DND-41 (cell line): Measurements from ENCODE around the gene GPRIN2.

Experiments used
- ATAC-seq: fragments of 200-7000 bp; cut with Tn5 transposase; 3 replicates; pipeline ENCODE4 v1.9.1; 2021; ENCODE audit warnings: low read depth; ENCODE audit not compliant: insufficient read depth
- DNase-seq: peaks from one replicate; pipeline ENCODE4 v3.0.0-alpha.2; 2020
- H2AFZ ChIP-seq: 2 replicates; pipeline ENCODE4 v1.6.0; 2012; ENCODE audit warnings: low read depth, low read length
- H3K27ac ChIP-seq: 2 replicates; pipeline ENCODE4 v1.5.1; 2012; ENCODE audit warnings: low read length, inconsistent platforms
- H3K27me3 ChIP-seq: fragments of 200-600 bp; sonication (generic); 2 replicates; pipeline ENCODE4 v1.6.0; 2012; ENCODE audit warnings: low read length, mild to moderate bottlenecking, inconsistent platforms; ENCODE audit not compliant: insufficient read depth, poor library complexity
- H3K36me3 ChIP-seq: 2 replicates; pipeline ENCODE4 v1.5.1; 2012; ENCODE audit warnings: low read length, inconsistent platforms; ENCODE audit not compliant: insufficient read depth
- H3K4me1 ChIP-seq: 2 replicates; pipeline ENCODE4 v1.5.1; 2012; ENCODE audit warnings: mild to moderate bottlenecking, low read length; ENCODE audit not compliant: insufficient read depth
- H3K4me2 ChIP-seq: 2 replicates; pipeline ENCODE4 v1.6.0; 2012; ENCODE audit warnings: mild to moderate bottlenecking, moderate library complexity, low read length, inconsistent platforms; ENCODE audit not compliant: insufficient read depth
- H3K4me3 ChIP-seq, 2 experiments: fragments of 200-600 bp in 1 of 2; shearing (Covaris generic) in 1 of 2; 2 replicates each; pipeline ENCODE4 v1.5.1; 2012 to 2016; ENCODE audit warnings: inconsistent platforms in 2 of 2, low read length in 2 of 2, mild to moderate bottlenecking in 2 of 2, low read depth in 1 of 2, moderate library complexity in 1 of 2
- H3K79me2 ChIP-seq: 2 replicates; pipeline ENCODE4 v1.6.0; 2012; ENCODE audit warnings: low read length, inconsistent platforms; ENCODE audit not compliant: insufficient read depth
- H3K9ac ChIP-seq: 2 replicates; pipeline ENCODE4 v1.6.0; 2012; ENCODE audit warnings: low read depth, mild to moderate bottlenecking, inconsistent platforms, low read length, moderate library complexity
- H3K9me3 ChIP-seq: 2 replicates; pipeline ENCODE4 v1.5.1; 2012; ENCODE audit warnings: low read length, moderate library complexity, mild to moderate bottlenecking, inconsistent platforms; ENCODE audit not compliant: insufficient read depth, severe bottlenecking
- H4K20me1 ChIP-seq: 2 replicates; pipeline ENCODE4 v1.6.0; 2012; ENCODE audit warnings: low read length; ENCODE audit not compliant: insufficient read depth
- EZH2 ChIP-seq: IDR thresholded peaks from 3 replicates; pipeline ENCODE4 v1.6.1; 2012; ENCODE audit warnings: borderline replicate concordance, low read depth, mild to moderate bottlenecking, moderate library complexity, low read length, inconsistent platforms; ENCODE audit not compliant: severe bottlenecking
- TF ChIP-seq, protein P1 (sequence below): IDR thresholded peaks from 2 replicates; pipeline ENCODE4 v1.5.1; 2012; ENCODE audit warnings: borderline replicate concordance, low read length, moderate library complexity, mild to moderate bottlenecking; ENCODE audit not compliant: poor library complexity, severe bottlenecking; ENCODE audit errors: extremely low read depth

GPRIN2 gene

DNA sequence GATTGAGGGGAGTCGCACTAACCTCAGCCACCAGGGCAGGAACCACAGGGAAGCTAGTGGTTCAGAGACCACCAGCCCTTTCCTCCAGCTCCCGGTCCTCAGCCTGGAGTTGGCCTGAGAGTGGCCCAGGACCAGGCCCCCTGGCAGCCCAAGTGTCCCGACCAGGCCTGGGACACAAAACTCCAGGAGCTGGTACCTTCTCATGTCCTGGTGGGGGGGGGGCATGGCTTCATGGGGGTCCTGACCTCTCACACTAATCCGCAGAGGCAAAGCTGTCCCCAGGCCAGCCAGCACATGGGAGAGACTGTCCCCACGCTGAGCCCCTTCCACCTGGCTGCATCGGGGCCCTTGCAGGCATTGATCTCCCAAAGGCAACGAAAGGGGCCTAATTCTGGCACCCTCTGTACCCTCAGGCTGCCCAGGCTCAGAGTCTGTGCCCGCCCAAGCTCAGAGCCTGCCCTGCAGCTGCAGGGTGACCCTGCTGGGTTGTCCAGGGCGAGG is 28.2 kb downstream of the GPRIN2 start:
- ATAC-seq: no peak
- no peaks in the 10 kb centered on the region for H3K36me3 ChIP-seq
- H3K4me1 ChIP-seq: no peaks in the 10 kb centered on the region
- DNase-seq: no peak
- H3K79me2 ChIP-seq: no peaks in the 10 kb centered on the region
- H2AFZ ChIP-seq: no peak overlapping the region
- no peak overlapping the region for H3K27ac ChIP-seq
- TF ChIP-seq EZH2: no peak
- TF ChIP-seq, protein P1, sequence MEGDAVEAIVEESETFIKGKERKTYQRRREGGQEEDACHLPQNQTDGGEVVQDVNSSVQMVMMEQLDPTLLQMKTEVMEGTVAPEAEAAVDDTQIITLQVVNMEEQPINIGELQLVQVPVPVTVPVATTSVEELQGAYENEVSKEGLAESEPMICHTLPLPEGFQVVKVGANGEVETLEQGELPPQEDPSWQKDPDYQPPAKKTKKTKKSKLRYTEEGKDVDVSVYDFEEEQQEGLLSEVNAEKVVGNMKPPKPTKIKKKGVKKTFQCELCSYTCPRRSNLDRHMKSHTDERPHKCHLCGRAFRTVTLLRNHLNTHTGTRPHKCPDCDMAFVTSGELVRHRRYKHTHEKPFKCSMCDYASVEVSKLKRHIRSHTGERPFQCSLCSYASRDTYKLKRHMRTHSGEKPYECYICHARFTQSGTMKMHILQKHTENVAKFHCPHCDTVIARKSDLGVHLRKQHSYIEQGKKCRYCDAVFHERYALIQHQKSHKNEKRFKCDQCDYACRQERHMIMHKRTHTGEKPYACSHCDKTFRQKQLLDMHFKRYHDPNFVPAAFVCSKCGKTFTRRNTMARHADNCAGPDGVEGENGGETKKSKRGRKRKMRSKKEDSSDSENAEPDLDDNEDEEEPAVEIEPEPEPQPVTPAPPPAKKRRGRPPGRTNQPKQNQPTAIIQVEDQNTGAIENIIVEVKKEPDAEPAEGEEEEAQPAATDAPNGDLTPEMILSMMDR: no peak
- no peaks in the 10 kb centered on the region for H3K27me3 ChIP-seq
- no peak overlapping the region for H3K4me2 ChIP-seq
- H3K9ac ChIP-seq: no peak overlapping the region
- H3K9me3 ChIP-seq: no peaks in the 10 kb centered on the region
- no peaks in the 10 kb centered on the region for H4K20me1 ChIP-seq
- H3K4me3 ChIP-seq: no peak overlapping the region

DNA sequence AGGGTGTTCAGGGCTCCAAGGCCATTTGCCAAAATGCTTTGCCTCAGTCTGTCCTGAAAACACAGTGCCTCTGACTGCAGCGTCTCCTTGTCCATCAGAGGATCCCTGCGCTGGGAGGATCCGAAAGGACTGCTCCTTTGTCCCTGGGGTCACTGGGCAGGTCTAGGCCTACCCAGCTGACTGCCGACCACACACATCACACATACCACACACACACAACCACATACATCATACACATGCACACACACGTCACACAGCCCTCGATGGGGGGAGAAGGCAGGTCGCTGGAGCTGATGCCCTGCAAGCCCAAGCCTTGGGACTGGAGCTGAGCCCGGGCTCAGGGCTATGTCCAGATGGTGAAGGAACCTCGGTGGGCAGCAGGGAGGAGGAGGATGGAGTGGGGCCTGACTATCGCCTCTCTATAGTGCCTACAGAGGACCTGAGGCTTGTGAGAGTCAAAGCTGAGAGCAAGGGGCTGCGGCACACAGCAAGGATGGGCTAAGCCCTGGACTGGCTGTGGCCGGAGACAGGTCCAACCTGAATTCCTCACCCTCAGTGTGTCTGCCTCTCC is 29.1 kb downstream of the GPRIN2 start:
- no peaks in the 10 kb centered on the region for H3K4me1 ChIP-seq
- no peak overlapping the region for H2AFZ ChIP-seq
- no peak for TF ChIP-seq EZH2
- TF ChIP-seq, protein P1: no peak
- H4K20me1 ChIP-seq: no peaks in the 10 kb centered on the region
- H3K9ac ChIP-seq: no peak overlapping the region
- H3K36me3 ChIP-seq: no peaks in the 10 kb centered on the region
- no peaks in the 10 kb centered on the region for H3K9me3 ChIP-seq
- no peak overlapping the region for H3K27ac ChIP-seq
- no peaks in the 10 kb centered on the region for H3K79me2 ChIP-seq
- no peak overlapping the region for H3K4me3 ChIP-seq
- DNase-seq (no peak), ATAC-seq (no peak)
- no peak overlapping the region for H3K4me2 ChIP-seq
- H3K27me3 ChIP-seq: no peaks in the 10 kb centered on the region

DNA sequence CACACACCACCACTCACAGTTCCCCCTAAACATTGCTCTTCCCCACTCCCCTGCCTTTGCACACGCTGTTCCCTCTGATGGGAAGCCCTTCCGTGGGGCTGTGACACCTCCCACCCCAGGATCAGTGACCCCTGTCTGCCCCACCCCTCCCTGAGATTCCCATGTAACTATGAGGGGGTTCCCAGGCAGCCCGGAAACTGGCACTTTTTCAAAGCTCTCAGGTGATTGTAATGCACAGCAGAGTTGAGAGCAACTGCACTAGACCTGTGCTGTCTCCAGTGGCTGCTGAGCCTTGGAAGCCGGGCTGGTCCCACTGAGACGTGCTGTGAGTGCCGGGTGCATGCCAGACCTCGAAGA is 29.8 kb downstream of the GPRIN2 start:
- Histone ChIP-seq H4K20me1 (no peaks in the 10 kb centered on the region), H3K9me3 (no peaks in the 10 kb centered on the region), H3K4me3 (no peak overlapping the region), H3K36me3 (no peaks in the 10 kb centered on the region), H3K27me3 (peaks cover 2% of the 10 kb centered on the region), H3K27ac (no peak overlapping the region), H3K4me2 (no peak overlapping the region), H3K9ac (no peak overlapping the region), H3K4me1 (no peaks in the 10 kb centered on the region), H3K79me2 (no peaks in the 10 kb centered on the region), H2AFZ (no peak overlapping the region)
- DNase-seq: no peak
- peak; percentile 12; the same call in 1 of the 3 replicates for ATAC-seq
- TF ChIP-seq, protein P1: no peak
- TF ChIP-seq EZH2: no peak
